Islet of Langerhans (tissue), 1 donor: ENCODE measurements around the gene TRIP6.
"Not testable (repeated sequence)": the region's sequence is repeated elsewhere in the genome, so short reads cannot be mapped to it uniquely, and the experiment has no call there.

Experiments
- FAIRE-seq: peaks from one replicate; lab custom pipeline; 2011; peaks lifted over from hg19 to GRCh38; lab: Jason Lieb, UNC

Gene TRIP6

GRCh38 chr7:100890653-100891567 is 23.7 kb downstream of the TRIP6 start:
- no peak for FAIRE-seq

- no peak for FAIRE-seq
Observed at GRCh38 chr7:100891568-100892247, 24.5 kb downstream of the TRIP6 start.

- no peak for FAIRE-seq
Observed at GRCh38 chr7:100892364-100893317, 25.5 kb downstream of the TRIP6 start.

- FAIRE-seq: no peak
Observed at GRCh38 chr7:100893318-100893895, 26.2 kb downstream of the TRIP6 start.

GRCh38 chr7:100893910-100894721 is 26.9 kb downstream of the TRIP6 start:
- FAIRE-seq: no peak

- FAIRE-seq: no peak
Observed at GRCh38 chr7:100894860-100895700, 27.9 kb downstream of the TRIP6 start.

- FAIRE-seq: no peak
Observed at GRCh38 chr7:100895701-100895955, 28.4 kb downstream of the TRIP6 start, which contains the start of gene ACHE. TSS of gene ACHE (minus strand) at chr7:100895888. CDS start at chr7:100894232, 1,656 bp downstream.

- FAIRE-seq: no peak
Observed at GRCh38 chr7:100895956-100896731, 29.0 kb downstream of the TRIP6 start.

- no peak for FAIRE-seq
Observed at GRCh38 chr7:100896732-100897608, 29.8 kb downstream of the TRIP6 start.

GRCh38 chr7:100897772-100898454 is 30.7 kb downstream of the TRIP6 start:
- FAIRE-seq: no peak

- FAIRE-seq: no peak
Observed at GRCh38 chr7:100899432-100899831, 32.2 kb downstream of the TRIP6 start.

- no peak for FAIRE-seq
Observed at GRCh38 chr7:100900978-100901377, 33.8 kb downstream of the TRIP6 start.

GRCh38 chr7:100901921-100902332 is 34.7 kb downstream of the TRIP6 start:
- FAIRE-seq: no peak

- no peak for FAIRE-seq
Observed at GRCh38 chr7:100902638-100903037, 35.5 kb downstream of the TRIP6 start.

GRCh38 chr7:100908512-100908911 is 41.3 kb downstream of the TRIP6 start:
- no peak for FAIRE-seq

- not testable (repeated sequence) for FAIRE-seq
Observed at GRCh38 chr7:100910443-100910842, 43.3 kb downstream of the TRIP6 start.

GRCh38 chr7:100911484-100911883 is 44.3 kb downstream of the TRIP6 start:
- no peak for FAIRE-seq
